Small intestine (tissue), 7 donors: ENCODE measurements around the gene EIF1B. TPM values are rescaled to one million over a fixed set of nuclear protein-coding genes. Genes with fewer than 3 reads are reported as not detected.

Source experiments
- DNase-seq, 2 donors: peaks; one replicate each; pipeline versions ENCODE4 v3.0.0 to v3.0.0-alpha.2; 2013
- FAIRE-seq: peaks from 2 replicates; lab custom pipeline; 2012; peaks lifted over from hg19 to GRCh38; lab: Jason Lieb, UNC
- H3K27ac ChIP-seq, 3 donors: one replicate each; pipeline ENCODE4 v1.5.1; 2013; ENCODE audit warnings: low read length in 2 of 3, mild to moderate bottlenecking in 2 of 3, control low read depth in 1 of 3, inconsistent platforms in 1 of 3, low read depth in 1 of 3, moderate library complexity in 1 of 3
- H3K27me3 ChIP-seq, 3 donors: one replicate each; pipeline ENCODE4 v1.6.1; 2013; ENCODE audit warnings: low read length in 3 of 3, inconsistent platforms in 1 of 3; ENCODE audit not compliant: control insufficient read depth in 3 of 3, insufficient read depth in 3 of 3
- H3K36me3 ChIP-seq, 3 donors: one replicate each; pipeline ENCODE4 v1.6.1; 2013; ENCODE audit warnings: low read length in 3 of 3, inconsistent platforms in 1 of 3, low read depth in 1 of 3, mild to moderate bottlenecking in 1 of 3, moderate library complexity in 1 of 3; ENCODE audit not compliant: control insufficient read depth in 3 of 3, insufficient read depth in 2 of 3
- H3K4me1 ChIP-seq, 3 donors: one replicate each; pipeline ENCODE4 v1.6.1; 2013; ENCODE audit warnings: low read length in 2 of 3, inconsistent platforms in 1 of 3, low read depth in 1 of 3, mild to moderate bottlenecking in 1 of 3, moderate library complexity in 1 of 3; ENCODE audit not compliant: control insufficient read depth in 3 of 3, insufficient read depth in 2 of 3
- H3K4me3 ChIP-seq, 3 donors: one replicate each; pipeline ENCODE4 v1.5.1; 2013; ENCODE audit warnings: low read length in 3 of 3, control low read depth in 1 of 3, inconsistent platforms in 1 of 3, low read depth in 1 of 3, mild to moderate bottlenecking in 1 of 3, moderate library complexity in 1 of 3
- H3K9me3 ChIP-seq, 2 donors: one replicate each; pipeline ENCODE4 v1.6.1; 2013; ENCODE audit warnings: low read depth in 1 of 2, low read length in 1 of 2; ENCODE audit not compliant: control insufficient read depth in 2 of 2, insufficient read depth in 1 of 2
- WGBS, 3 donors: extraction: QIAGEN DNeasy Blood & Tissue Kit; methylation state at CpG; one replicate each; pipeline ENCODE4 v1.1.7; 2013; 5-methylcytosine and 5-hydroxymethylcytosine counted together
- polyA plus RNA-seq, 4 donors: library from polyadenylated mRNA; stranded (reverse) in 3 of 4; unstranded in 1 of 4; fragments of 200-250 nt in 3 of 4; fragments of 120-200 nt in 1 of 4; gene quantifications; one replicate each; pipeline versions ENCODE4 v1.2.1 to v1.2.3, GENCODE V29; 2013
- donor health status: healthy with polysubstance abuse.
- donor health status: control.
- donor health status: control.
- donor health status: Bipolar disorder and iron deficiency.
- donor health status: healthy.

EIF1B gene
- polyA plus RNA-seq, 4 donors, result 56.1 to 118 (median 94.2) TPM

GRCh38 chr3:40299130-40299720 lies 10.3 kb upstream of the EIF1B start:
- FAIRE-seq (no peak), DNase-seq (no peak)
- H3K27me3 ChIP-seq, result no peaks in the 10 kb centered on the region
- no peaks in the 10 kb centered on the region for H3K4me1 ChIP-seq
- H3K9me3 ChIP-seq, result no peaks in the 10 kb centered on the region
- no peaks in the 10 kb centered on the region for H3K36me3 ChIP-seq
- no peak overlapping the region for H3K4me3 ChIP-seq
- WGBS, 3 donors, result 91 to 97% (median 91%) methylated on average over 5 of the region's 5 CpGs
- H3K27ac ChIP-seq, result no peak overlapping the region

- no peak for FAIRE-seq
- Histone ChIP-seq H3K27me3 (no peaks in the 10 kb centered on the region), H3K4me1 (no peaks in the 10 kb centered on the region), H3K27ac (peak overlapping the region in 1 of 3 donors; percentile 27), H3K4me3 (no peak overlapping the region), H3K36me3 (no peaks in the 10 kb centered on the region), H3K9me3 (no peaks in the 10 kb centered on the region)
- 76 to 94% (median 90%) methylated on average over 3 of the region's 3 CpGs for WGBS, 3 donors
- DNase-seq, result no peak
Measured at GRCh38 chr3:40299721-40300335, 9.7 kb upstream of the EIF1B start.

GRCh38 chr3:40302784-40303183 lies 6.7 kb upstream of the EIF1B start:
- no peak for DNase-seq
- WGBS, 3 donors, result 81 to 93% (median 87%) methylated on average over 1 of the region's 1 CpG
- H3K36me3 ChIP-seq, result no peaks in the 10 kb centered on the region
- no peak for FAIRE-seq
- no peaks in the 10 kb centered on the region for H3K4me1 ChIP-seq
- H3K4me3 ChIP-seq, result no peak overlapping the region
- H3K27me3 ChIP-seq, result no peaks in the 10 kb centered on the region
- no peaks in the 10 kb centered on the region for H3K9me3 ChIP-seq
- H3K27ac ChIP-seq, result no peak overlapping the region

- Histone ChIP-seq H3K36me3 (no peaks in the 10 kb centered on the region), H3K27ac (no peak overlapping the region), H3K9me3 (no peaks in the 10 kb centered on the region), H3K27me3 (no peaks in the 10 kb centered on the region), H3K4me1 (peaks cover 0 to 6% (median 0%) of the 10 kb centered on the region in 3 donors), H3K4me3 (no peak overlapping the region)
- 80 to 94% (median 91%) methylated on average over 2 of the region's 2 CpGs for WGBS, 3 donors
- FAIRE-seq (no peak), DNase-seq (no peak)
Measured at GRCh38 chr3:40304352-40304751, 5.2 kb upstream of the EIF1B start.

- no peaks in the 10 kb centered on the region for H3K36me3 ChIP-seq
- no peak for FAIRE-seq
- 91 to 98% (median 92%) methylated on average over 3 of the region's 3 CpGs for WGBS, 3 donors
Measured at GRCh38 chr3:40306336-40306735, 3.2 kb upstream of the EIF1B start.

GRCh38 chr3:40307176-40307575 lies 2.3 kb upstream of the EIF1B start:
- Histone ChIP-seq H3K36me3 (peaks cover 0 to 1% (median 0%) of the 10 kb centered on the region in 3 donors), H3K27me3 (no peaks in the 10 kb centered on the region), H3K9me3 (no peaks in the 10 kb centered on the region), H3K4me3 (no peak overlapping the region), H3K4me1 (peaks cover 1 to 6% (median 3%) of the 10 kb centered on the region in 3 donors), H3K27ac (no peak overlapping the region)
- no peak for FAIRE-seq
- no peak for DNase-seq
- WGBS, 3 donors, result 81 to 98% (median 83%) methylated on average over 1 of the region's 1 CpG

More at GRCh38 chr3:40306336-40306735, 3.2 kb upstream of the EIF1B start:
- peaks cover 0 to 6% (median 0%) of the 10 kb centered on the region in 3 donors for H3K4me1 ChIP-seq
- no peaks in the 10 kb centered on the region for H3K9me3 ChIP-seq
- no peak overlapping the region for H3K4me3 ChIP-seq
- H3K27ac ChIP-seq, result no peak overlapping the region
- no peaks in the 10 kb centered on the region for H3K27me3 ChIP-seq
- no peak for DNase-seq

- H3K4me3 ChIP-seq, result peak overlapping the region; percentile 56 to 86 (median 58)
- FAIRE-seq, result no peak
- no peaks in the 10 kb centered on the region for H3K27me3 ChIP-seq
- H3K27ac ChIP-seq, result peak overlapping the region; percentile 50 to 95 (median 94)
- H3K36me3 ChIP-seq, result peaks cover 5 to 6% (median 6%) of the 10 kb centered on the region in 3 donors
- peaks cover 3 to 6% (median 3%) of the 10 kb centered on the region in 3 donors for H3K4me1 ChIP-seq
- 24 to 29% (median 24%) methylated on average over 19 to 20 of the region's 20 CpGs for WGBS, 3 donors
- no peak for DNase-seq
- H3K9me3 ChIP-seq, result no peaks in the 10 kb centered on the region
Measured at GRCh38 chr3:40308725-40309417, 636 bp upstream of the EIF1B start.

- Histone ChIP-seq H3K4me3 (peak overlapping the region; percentile 76 to 99 (median 86)), H3K9me3 (no peaks in the 10 kb centered on the region), H3K27ac (peak overlapping the region; percentile 92 to 97 (median 94)), H3K27me3 (no peaks in the 10 kb centered on the region), H3K36me3 (peaks cover 5 to 9% (median 6%) of the 10 kb centered on the region in 3 donors), H3K4me1 (peaks cover 6 to 11% (median 6%) of the 10 kb centered on the region in 3 donors)
- WGBS, 3 donors, result 0% methylated on average over 42 to 49 of the region's 49 CpGs
- peak; percentile 38 to 81 for DNase-seq
- FAIRE-seq, result no peak
Measured at GRCh38 chr3:40309925-40310695, 603 bp downstream of the EIF1B start.
